Liver (tissue), 9 donors: Measurements from ENCODE around the gene HSBP1. TPM values are rescaled to one million over a fixed set of nuclear protein-coding genes. Genes with fewer than 3 reads are reported as not detected.

Experiments used
- DNase-seq: peaks from one replicate; pipeline ENCODE4 v3.0.0-alpha.2; 2017; ENCODE audit warnings: low spot score
- H3K27ac ChIP-seq, 2 donors: one replicate each; pipeline ENCODE4 v1.7.0; 2013; ENCODE audit warnings: inconsistent platforms in 2 of 2, low read length in 2 of 2, control low read depth in 1 of 2, low read depth in 1 of 2, mild to moderate bottlenecking in 1 of 2
- H3K27me3 ChIP-seq, 4 donors: one replicate each; pipeline versions ENCODE4 v1.6.1 to v1.7.0; 2013; ENCODE audit warnings: low read length in 3 of 4, inconsistent platforms in 1 of 4, mild to moderate bottlenecking in 1 of 4, moderate library complexity in 1 of 4; ENCODE audit not compliant: control insufficient read depth in 4 of 4, insufficient read depth in 4 of 4
- H3K36me3 ChIP-seq, 4 donors: one replicate each; pipeline versions ENCODE4 v1.6.1 to v1.7.0; 2013; ENCODE audit warnings: low read length in 3 of 4, mild to moderate bottlenecking in 3 of 4, low read depth in 1 of 4, moderate library complexity in 1 of 4; ENCODE audit not compliant: control insufficient read depth in 4 of 4, insufficient read depth in 3 of 4
- H3K4me1 ChIP-seq, 4 donors: one replicate each; pipeline versions ENCODE4 v1.6.1 to v1.7.0; 2013; ENCODE audit warnings: low read length in 3 of 4, mild to moderate bottlenecking in 3 of 4, moderate library complexity in 1 of 4; ENCODE audit not compliant: control insufficient read depth in 4 of 4, insufficient read depth in 4 of 4
- H3K4me3 ChIP-seq, 3 donors: one replicate each; pipeline versions ENCODE4 v1.6.1 to v1.7.0; 2013; ENCODE audit warnings: low read length in 3 of 3, control low read depth in 1 of 3, low read depth in 1 of 3, mild to moderate bottlenecking in 1 of 3
- H3K9ac ChIP-seq, 2 donors: one replicate each; pipeline ENCODE4 v1.7.0; 2013; ENCODE audit warnings: low read length in 2 of 2, mild to moderate bottlenecking in 2 of 2, moderate library complexity in 2 of 2, control low read depth in 1 of 2, low read depth in 1 of 2
- H3K9me3 ChIP-seq, 4 donors: one replicate each; pipeline versions ENCODE4 v1.6.1 to v1.7.0; 2013; ENCODE audit warnings: low read length in 3 of 4; ENCODE audit not compliant: control insufficient read depth in 4 of 4
- ATF3 ChIP-seq: IDR thresholded peaks from 2 replicates; pipeline ENCODE4 v1.6.1; 2016; ENCODE audit warnings: antibody characterized with exemption
- CTCF ChIP-seq: fragments of 150-350 bp; IDR thresholded peaks from 2 replicates; pipeline ENCODE4 v1.5.1; 2017; ENCODE audit warnings: improper control_type of control experiment, low read depth, low read length; ENCODE audit not compliant: missing input control
- EGR1 ChIP-seq, 2 donors: IDR thresholded peaks; 2 replicates each; pipeline ENCODE4 v1.6.1; 2016 to 2018; ENCODE audit warnings: antibody characterized with exemption in 2 of 2, low read depth in 2 of 2
- FOXA1 ChIP-seq: IDR thresholded peaks from 2 replicates; pipeline ENCODE4 v1.6.1; 2016; ENCODE audit warnings: antibody characterized with exemption
- FOXA2 ChIP-seq: IDR thresholded peaks from 2 replicates; pipeline ENCODE4 v1.6.1; 2016; ENCODE audit warnings: antibody characterized with exemption
- GABPA ChIP-seq, 2 donors: IDR thresholded peaks in 1 of 2; conservative IDR thresholded peaks in 1 of 2; 2 replicates each; pipeline ENCODE4 v1.6.1; 2016; ENCODE audit warnings: antibody characterized with exemption in 2 of 2, mild to moderate bottlenecking in 1 of 2, moderate library complexity in 1 of 2
- HNF4A ChIP-seq, 2 donors: conservative IDR thresholded peaks; 2 replicates each; pipeline ENCODE4 v1.6.1; 2016; ENCODE audit warnings: antibody characterized with exemption in 2 of 2, mild to moderate bottlenecking in 2 of 2
- HNF4G ChIP-seq: IDR thresholded peaks from 2 replicates; pipeline ENCODE4 v1.6.1; 2016; ENCODE audit warnings: antibody characterized with exemption
- JUND ChIP-seq, 2 donors: IDR thresholded peaks; 2 replicates each; pipeline ENCODE4 v1.6.1; 2016; ENCODE audit warnings: antibody characterized with exemption in 2 of 2
- NR2F2 ChIP-seq: IDR thresholded peaks from 2 replicates; pipeline ENCODE4 v1.6.1; 2016; ENCODE audit warnings: antibody characterized with exemption
- RAD21 ChIP-seq, 2 donors: IDR thresholded peaks; 2 replicates each; pipeline ENCODE4 v1.6.1; 2016; ENCODE audit warnings: antibody characterized with exemption in 2 of 2, mild to moderate bottlenecking in 2 of 2
- RXRA ChIP-seq, 2 donors: IDR thresholded peaks; 2 replicates each; pipeline ENCODE4 v1.6.1; 2017 to 2018; ENCODE audit warnings: antibody characterized with exemption in 2 of 2, mild to moderate bottlenecking in 1 of 2
- SP1 ChIP-seq: IDR thresholded peaks from 2 replicates; pipeline ENCODE4 v1.6.1; 2018; ENCODE audit warnings: antibody characterized with exemption, mild to moderate bottlenecking
- TAF1 ChIP-seq: conservative IDR thresholded peaks from 2 replicates; pipeline ENCODE4 v1.6.1; 2016; ENCODE audit warnings: antibody characterized with exemption, mild to moderate bottlenecking
- YY1 ChIP-seq: IDR thresholded peaks from 2 replicates; pipeline ENCODE4 v1.6.1; 2016; ENCODE audit warnings: antibody characterized with exemption, mild to moderate bottlenecking
- WGBS: extraction: QIAGEN DNeasy Blood & Tissue Kit; methylation state at CpG from one replicate; pipeline ENCODE4 v1.1.7; 2013; 5-methylcytosine and 5-hydroxymethylcytosine counted together
- polyA plus RNA-seq, 2 donors: library from polyadenylated mRNA; stranded (reverse) in 1 of 2; unstranded in 1 of 2; fragments of 200-250 nt in 1 of 2; fragments of >200 nt in 1 of 2; fragmentation: Nextera tagmentation in 1 of 2; extraction: Ambion mirVana in 1 of 2; gene quantifications; one replicate each; pipeline versions ENCODE4 v1.2.1 to v1.2.3, GENCODE V29; 2013 to 2015
- total RNA-seq, 2 donors: library from RNA; depleted of rRNA; stranded (reverse); fragments of >200 nt; gene quantifications; one replicate each; pipeline ENCODE4 v1.2.3, GENCODE V29; 2014
- TF ChIP-seq, protein P1 (sequence below): IDR thresholded peaks from 2 replicates; pipeline ENCODE4 v1.6.1; 2016; ENCODE audit warnings: antibody characterized with exemption
- TF ChIP-seq, protein P2 (sequence below): IDR thresholded peaks from 2 replicates; pipeline ENCODE4 v1.6.1; 2016; ENCODE audit warnings: antibody characterized with exemption
- TF ChIP-seq, protein P3 (sequence below): IDR thresholded peaks from 2 replicates; pipeline ENCODE4 v1.6.1; 2016; ENCODE audit warnings: antibody characterized with exemption, mild to moderate bottlenecking
- donor health status: healthy.
- donor health status: healthy.
- donor health status: healthy.
- donor health status: healthy.
- donor health status: healthy.

HSBP1 gene
- total and polyA plus RNA-seq, 4 donors: 5.1 to 106 (median 38.3) TPM

GRCh38 chr16:83803811-83804210 is 4.0 kb upstream of the HSBP1 start:
- no peaks in the 10 kb centered on the region for H3K36me3 ChIP-seq
- no peak overlapping the region for H3K27ac ChIP-seq
- no peak overlapping the region for H3K4me3 ChIP-seq
- no peak for DNase-seq
- TF ChIP-seq FOXA1 (no peak), ATF3 (no peak), EGR1 (IDR thresholded peaks at IDR 0.05; ENCODE audit: low read depth in 2 of 2) (no peak), FOXA2 (no peak), YY1 (no peak), CTCF (no peak), TAF1 (no peak), RAD21 (IDR thresholded peaks at IDR 0.05) (no peak), NR2F2 (no peak), RXRA (IDR thresholded peaks at IDR 0.05) (no peak), SP1 (no peak), HNF4A (conservative IDR thresholded peaks at IDR 0.05) (no peak), HNF4G (no peak), JUND (IDR thresholded peaks at IDR 0.05) (no peak), GABPA (IDR thresholded peaks at IDR 0.05 in 1 of 2, conservative IDR thresholded peaks at IDR 0.05 in 1 of 2) (no peak)
- TF ChIP-seq, protein P1, sequence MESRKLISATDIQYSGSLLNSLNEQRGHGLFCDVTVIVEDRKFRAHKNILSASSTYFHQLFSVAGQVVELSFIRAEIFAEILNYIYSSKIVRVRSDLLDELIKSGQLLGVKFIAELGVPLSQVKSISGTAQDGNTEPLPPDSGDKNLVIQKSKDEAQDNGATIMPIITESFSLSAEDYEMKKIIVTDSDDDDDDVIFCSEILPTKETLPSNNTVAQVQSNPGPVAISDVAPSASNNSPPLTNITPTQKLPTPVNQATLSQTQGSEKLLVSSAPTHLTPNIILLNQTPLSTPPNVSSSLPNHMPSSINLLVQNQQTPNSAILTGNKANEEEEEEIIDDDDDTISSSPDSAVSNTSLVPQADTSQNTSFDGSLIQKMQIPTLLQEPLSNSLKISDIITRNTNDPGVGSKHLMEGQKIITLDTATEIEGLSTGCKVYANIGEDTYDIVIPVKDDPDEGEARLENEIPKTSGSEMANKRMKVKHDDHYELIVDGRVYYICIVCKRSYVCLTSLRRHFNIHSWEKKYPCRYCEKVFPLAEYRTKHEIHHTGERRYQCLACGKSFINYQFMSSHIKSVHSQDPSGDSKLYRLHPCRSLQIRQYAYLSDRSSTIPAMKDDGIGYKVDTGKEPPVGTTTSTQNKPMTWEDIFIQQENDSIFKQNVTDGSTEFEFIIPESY: no peak
- TF ChIP-seq, protein P2, sequence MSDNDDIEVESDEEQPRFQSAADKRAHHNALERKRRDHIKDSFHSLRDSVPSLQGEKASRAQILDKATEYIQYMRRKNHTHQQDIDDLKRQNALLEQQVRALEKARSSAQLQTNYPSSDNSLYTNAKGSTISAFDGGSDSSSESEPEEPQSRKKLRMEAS: no peak
- TF ChIP-seq, protein P3, sequence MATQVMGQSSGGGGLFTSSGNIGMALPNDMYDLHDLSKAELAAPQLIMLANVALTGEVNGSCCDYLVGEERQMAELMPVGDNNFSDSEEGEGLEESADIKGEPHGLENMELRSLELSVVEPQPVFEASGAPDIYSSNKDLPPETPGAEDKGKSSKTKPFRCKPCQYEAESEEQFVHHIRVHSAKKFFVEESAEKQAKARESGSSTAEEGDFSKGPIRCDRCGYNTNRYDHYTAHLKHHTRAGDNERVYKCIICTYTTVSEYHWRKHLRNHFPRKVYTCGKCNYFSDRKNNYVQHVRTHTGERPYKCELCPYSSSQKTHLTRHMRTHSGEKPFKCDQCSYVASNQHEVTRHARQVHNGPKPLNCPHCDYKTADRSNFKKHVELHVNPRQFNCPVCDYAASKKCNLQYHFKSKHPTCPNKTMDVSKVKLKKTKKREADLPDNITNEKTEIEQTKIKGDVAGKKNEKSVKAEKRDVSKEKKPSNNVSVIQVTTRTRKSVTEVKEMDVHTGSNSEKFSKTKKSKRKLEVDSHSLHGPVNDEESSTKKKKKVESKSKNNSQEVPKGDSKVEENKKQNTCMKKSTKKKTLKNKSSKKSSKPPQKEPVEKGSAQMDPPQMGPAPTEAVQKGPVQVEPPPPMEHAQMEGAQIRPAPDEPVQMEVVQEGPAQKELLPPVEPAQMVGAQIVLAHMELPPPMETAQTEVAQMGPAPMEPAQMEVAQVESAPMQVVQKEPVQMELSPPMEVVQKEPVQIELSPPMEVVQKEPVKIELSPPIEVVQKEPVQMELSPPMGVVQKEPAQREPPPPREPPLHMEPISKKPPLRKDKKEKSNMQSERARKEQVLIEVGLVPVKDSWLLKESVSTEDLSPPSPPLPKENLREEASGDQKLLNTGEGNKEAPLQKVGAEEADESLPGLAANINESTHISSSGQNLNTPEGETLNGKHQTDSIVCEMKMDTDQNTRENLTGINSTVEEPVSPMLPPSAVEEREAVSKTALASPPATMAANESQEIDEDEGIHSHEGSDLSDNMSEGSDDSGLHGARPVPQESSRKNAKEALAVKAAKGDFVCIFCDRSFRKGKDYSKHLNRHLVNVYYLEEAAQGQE: no peak
- no peaks in the 10 kb centered on the region for H3K9me3 ChIP-seq
- H3K4me1 ChIP-seq: peaks cover 4 to 6% (median 5%) of the 10 kb centered on the region in 4 donors
- WGBS: 77% methylated on average over 3 of the region's 3 CpGs
- H3K9ac ChIP-seq: no peak overlapping the region
- peaks cover 0 to 3% (median 0%) of the 10 kb centered on the region in 4 donors for H3K27me3 ChIP-seq
